Hematopoietic multipotent progenitor cell treated with erythropoietin and hydrocortisone succinate and interleukin-3 and kit ligand, for 4 days (in vitro differentiated cells): ENCODE measurements around the gene C1QTNF9.
"Not testable (repeated sequence)": the region's sequence is repeated elsewhere in the genome, so short reads cannot be mapped to it uniquely, and the experiment has no call there.

Experiments used
- DNase-seq: peaks from one replicate; pipeline ENCODE4 v3.0.0-alpha.2; 2015

The C1QTNF9 gene

GRCh38 chr13:24323739-24324075 lies 14.3 kb downstream of the C1QTNF9 start:
- no peak for DNase-seq

GRCh38 chr13:24327598-24327997 lies 18.2 kb downstream of the C1QTNF9 start:
- not testable (repeated sequence) for DNase-seq

- peak; percentile 13 for DNase-seq
These were observed 18.8 kb downstream of the C1QTNF9 start for GRCh38 chr13:24328145-24328544.

GRCh38 chr13:24338721-24339120 lies 29.3 kb downstream of the C1QTNF9 start:
- DNase-seq = no peak

- DNase-seq = no peak
These were observed 30.7 kb downstream of the C1QTNF9 start for GRCh38 chr13:24339937-24340607.

- DNase-seq = no peak
These were observed 31.2 kb downstream of the C1QTNF9 start for GRCh38 chr13:24340608-24340955.

GRCh38 chr13:24341439-24341838 lies 32.1 kb downstream of the C1QTNF9 start:
- DNase-seq = peak; percentile 9

GRCh38 chr13:24348385-24348784 lies 39.0 kb downstream of the C1QTNF9 start:
- DNase-seq = no peak

- no peak for DNase-seq
These were observed 39.6 kb downstream of the C1QTNF9 start for GRCh38 chr13:24348797-24349515.

- not testable (repeated sequence) for DNase-seq
These were observed 40.6 kb downstream of the C1QTNF9 start for GRCh38 chr13:24349778-24350664.

GRCh38 chr13:24351423-24351822 lies 42.0 kb downstream of the C1QTNF9 start:
- DNase-seq = no peak

GRCh38 chr13:24353736-24354135 lies 44.4 kb downstream of the C1QTNF9 start:
- no peak for DNase-seq

- peak; percentile 3 for DNase-seq
These were observed 45.7 kb downstream of the C1QTNF9 start for GRCh38 chr13:24355103-24355502.

GRCh38 chr13:24356270-24356669 lies 46.9 kb downstream of the C1QTNF9 start:
- DNase-seq = no peak

- DNase-seq = no peak
These were observed 47.5 kb downstream of the C1QTNF9 start for GRCh38 chr13:24356837-24357236.

GRCh38 chr13:24357756-24358155 lies 48.4 kb downstream of the C1QTNF9 start:
- no peak for DNase-seq

- not testable (repeated sequence) for DNase-seq
These were observed 49.5 kb downstream of the C1QTNF9 start for GRCh38 chr13:24358836-24359235.

- DNase-seq = not testable (repeated sequence)
These were observed 49.9 kb downstream of the C1QTNF9 start for GRCh38 chr13:24359252-24359651.

- DNase-seq = no peak
These were observed 50.7 kb downstream of the C1QTNF9 start for GRCh38 chr13:24360106-24360505.

GRCh38 chr13:24361113-24361512 lies 51.7 kb downstream of the C1QTNF9 start:
- no peak for DNase-seq

- DNase-seq = no peak
These were observed 52.5 kb downstream of the C1QTNF9 start for GRCh38 chr13:24361852-24362366.

GRCh38 chr13:24362435-24362952 lies 53.1 kb downstream of the C1QTNF9 start:
- no peak for DNase-seq

- no peak for DNase-seq
These were observed 55.8 kb downstream of the C1QTNF9 start for GRCh38 chr13:24365191-24365590.
